Esophagus muscularis mucosa (tissue), 3 donors: ENCODE measurements around the gene EIF3CL.
"Not testable (repeated sequence)": the region's sequence is repeated elsewhere in the genome, so short reads cannot be mapped to it uniquely, and the experiment has no call there.

Source experiments
- CTCF ChIP-seq, 3 experiments: fragments of 200-600 bp in 2 of 3; fragments of 450-650 bp in 1 of 3; sonication (generic) in 2 of 3; IDR thresholded peaks; one replicate each; pipeline ENCODE4 v1.5.1; 2017 to 2019; ENCODE audit warnings: antibody characterized with exemption in 3 of 3, mild to moderate bottlenecking in 2 of 3, moderate library complexity in 1 of 3
- POLR2A ChIP-seq: fragments of 450-650 bp; IDR thresholded peaks from one replicate; pipeline ENCODE4 v1.6.1; 2017; ENCODE audit warnings: antibody characterized with exemption, moderate library complexity, mild to moderate bottlenecking, low read depth

- not testable (repeated sequence) for TF ChIP-seq POLR2A; CTCF (IDR thresholded peaks at IDR 0.05)
Measured at GRCh38 chr16:28447081-28447480, 43.4 kb upstream of the EIF3CL start.
